Measurements from ENCODE around the gene GLUL. TPM values are rescaled to one million over a fixed set of nuclear protein-coding genes. Genes with fewer than 3 reads are reported as not detected.

GLUL gene
- polyA plus RNA-seq, 3 donors, result 506 to 1,423 (median 523) TPM

DNA sequence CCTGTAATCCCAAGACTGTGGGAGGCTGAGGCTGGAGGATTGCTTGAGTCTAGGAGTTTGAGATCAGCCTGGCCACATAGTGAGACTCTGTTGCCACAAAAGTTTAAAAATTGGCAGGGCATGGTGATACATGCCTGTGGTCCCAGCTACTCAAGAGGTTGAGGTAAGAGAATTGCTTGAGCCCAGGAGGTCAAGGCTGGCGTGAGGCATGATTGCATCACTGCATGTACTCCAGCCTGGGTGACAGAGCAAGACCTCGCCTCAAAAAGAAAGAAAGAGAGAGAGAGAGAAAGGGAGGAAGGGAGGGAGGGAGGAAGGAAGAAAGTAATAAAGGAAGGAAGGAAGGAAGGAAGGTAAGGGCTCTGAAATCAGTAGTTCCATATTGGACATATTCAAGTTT, 25.0 kb downstream of the GLUL start:
- Histone ChIP-seq H3K9ac (ENCODE audit: insufficient read depth, low read length, poor library complexity, severe bottlenecking) (no peak overlapping the region), H3K27me3 (ENCODE audit: control insufficient read depth in 2 of 2, insufficient read depth in 2 of 2, low read length in 2 of 2) (no peaks in the 10 kb centered on the region), H3K79me2 (ENCODE audit: insufficient read depth, low read length) (no peaks in the 10 kb centered on the region), H2AFZ (ENCODE audit: insufficient read depth, low read depth, low read length, poor library complexity, severe bottlenecking) (no peak overlapping the region), H3K4me1 (ENCODE audit: control insufficient read depth in 1 of 2, insufficient read depth in 2 of 2, low read length in 2 of 2) (no peaks in the 10 kb centered on the region), H3K4me3 (replicated peaks in 1 of 3; ENCODE audit: low read depth in 2 of 3, low read length in 3 of 3) (no peak overlapping the region), H3K9me3 (replicated peaks in 1 of 2; ENCODE audit: control insufficient read depth in 1 of 2, insufficient read depth in 1 of 2, low read length in 2 of 2) (no peaks in the 10 kb centered on the region), H3K4me2 (replicated peaks; ENCODE audit: extremely low read depth, low read length, poor library complexity, severe bottlenecking) (no peak overlapping the region), H3K36me3 (replicated peaks in 1 of 2; ENCODE audit: control insufficient read depth in 1 of 2, insufficient read depth in 2 of 2, low read length in 2 of 2) (no peaks in the 10 kb centered on the region), H3K27ac (ENCODE audit: low read depth in 1 of 2, low read length in 2 of 2) (no peak overlapping the region), H4K20me1 (ENCODE audit: insufficient read depth, low read length) (no peaks in the 10 kb centered on the region)
- H3K9me3 Mint-ChIP-seq, result no peaks in the 10 kb centered on the region
- no peaks in the 10 kb centered on the region for H3K4me1 Mint-ChIP-seq
- 67% methylated on average over 1 of the region's 2 CpGs for WGBS (ENCODE audit: insufficient coverage)
- intact Hi-C loops (cut with micrococcal nuclease), result no loop called here
- TF ChIP-seq, protein P1, sequence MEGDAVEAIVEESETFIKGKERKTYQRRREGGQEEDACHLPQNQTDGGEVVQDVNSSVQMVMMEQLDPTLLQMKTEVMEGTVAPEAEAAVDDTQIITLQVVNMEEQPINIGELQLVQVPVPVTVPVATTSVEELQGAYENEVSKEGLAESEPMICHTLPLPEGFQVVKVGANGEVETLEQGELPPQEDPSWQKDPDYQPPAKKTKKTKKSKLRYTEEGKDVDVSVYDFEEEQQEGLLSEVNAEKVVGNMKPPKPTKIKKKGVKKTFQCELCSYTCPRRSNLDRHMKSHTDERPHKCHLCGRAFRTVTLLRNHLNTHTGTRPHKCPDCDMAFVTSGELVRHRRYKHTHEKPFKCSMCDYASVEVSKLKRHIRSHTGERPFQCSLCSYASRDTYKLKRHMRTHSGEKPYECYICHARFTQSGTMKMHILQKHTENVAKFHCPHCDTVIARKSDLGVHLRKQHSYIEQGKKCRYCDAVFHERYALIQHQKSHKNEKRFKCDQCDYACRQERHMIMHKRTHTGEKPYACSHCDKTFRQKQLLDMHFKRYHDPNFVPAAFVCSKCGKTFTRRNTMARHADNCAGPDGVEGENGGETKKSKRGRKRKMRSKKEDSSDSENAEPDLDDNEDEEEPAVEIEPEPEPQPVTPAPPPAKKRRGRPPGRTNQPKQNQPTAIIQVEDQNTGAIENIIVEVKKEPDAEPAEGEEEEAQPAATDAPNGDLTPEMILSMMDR (IDR thresholded peaks at IDR 0.05), result no peak
- DNase-seq, result no peak
- H3K27me3 Mint-ChIP-seq (ENCODE audit: low read depth in 3 of 3), result peaks cover 0 to 2% (median 0%) of the 10 kb centered on the region in 3 donors
- H3K36me3 Mint-ChIP-seq, result no peaks in the 10 kb centered on the region
- no peak overlapping the region for H3K27ac Mint-ChIP-seq
- no peak overlapping the region for H3K4me3 Mint-ChIP-seq

DNA sequence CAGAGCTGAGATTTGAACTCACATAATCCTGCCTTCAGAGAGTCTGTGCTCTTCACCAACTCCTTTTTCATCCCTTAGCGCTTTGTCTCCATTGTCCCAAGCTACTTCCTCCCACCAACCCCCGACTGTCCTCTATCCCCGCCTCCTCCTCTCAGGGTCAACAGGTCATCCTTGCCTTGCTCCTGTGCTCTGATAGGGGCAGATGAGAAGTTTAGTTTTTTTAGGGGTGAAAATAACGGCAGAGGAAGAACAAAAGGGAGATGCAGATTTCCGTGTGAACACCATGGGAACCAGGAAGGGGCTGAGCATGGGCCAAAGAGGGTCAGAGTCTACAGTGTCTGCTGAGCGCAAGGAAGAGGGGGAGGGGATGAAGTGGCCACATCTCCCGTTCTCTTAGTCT, 31.9 kb downstream of the GLUL start:
- Histone ChIP-seq H2AFZ (ENCODE audit: insufficient read depth, low read depth, low read length, poor library complexity, severe bottlenecking) (no peak overlapping the region), H3K36me3 (replicated peaks in 1 of 2; ENCODE audit: control insufficient read depth in 1 of 2, insufficient read depth in 2 of 2, low read length in 2 of 2) (no peaks in the 10 kb centered on the region), H3K9ac (ENCODE audit: insufficient read depth, low read length, poor library complexity, severe bottlenecking) (no peak overlapping the region), H3K79me2 (ENCODE audit: insufficient read depth, low read length) (no peaks in the 10 kb centered on the region), H3K9me3 (replicated peaks in 1 of 2; ENCODE audit: control insufficient read depth in 1 of 2, insufficient read depth in 1 of 2, low read length in 2 of 2) (no peaks in the 10 kb centered on the region), H4K20me1 (ENCODE audit: insufficient read depth, low read length) (no peaks in the 10 kb centered on the region), H3K27me3 (ENCODE audit: control insufficient read depth in 2 of 2, insufficient read depth in 2 of 2, low read length in 2 of 2) (no peaks in the 10 kb centered on the region), H3K4me2 (replicated peaks; ENCODE audit: extremely low read depth, low read length, poor library complexity, severe bottlenecking) (no peak overlapping the region), H3K27ac (ENCODE audit: low read depth in 1 of 2, low read length in 2 of 2) (no peak overlapping the region), H3K4me1 (ENCODE audit: control insufficient read depth in 1 of 2, insufficient read depth in 2 of 2, low read length in 2 of 2) (no peaks in the 10 kb centered on the region), H3K4me3 (replicated peaks in 1 of 3; ENCODE audit: low read depth in 2 of 3, low read length in 3 of 3) (no peak overlapping the region)
- WGBS (ENCODE audit: insufficient coverage), result 86% methylated on average over 4 of the region's 7 CpGs
- TF ChIP-seq, protein P1 (IDR thresholded peaks at IDR 0.05), result no peak
- no peak overlapping the region for H3K27ac Mint-ChIP-seq
- H3K27me3 Mint-ChIP-seq (ENCODE audit: low read depth in 3 of 3), result peaks cover 0 to 7% (median 0%) of the 10 kb centered on the region in 3 donors
- H3K36me3 Mint-ChIP-seq, result no peaks in the 10 kb centered on the region
- H3K9me3 Mint-ChIP-seq, result peaks cover 0 to 2% (median 0%) of the 10 kb centered on the region in 7 donors
- H3K4me3 Mint-ChIP-seq, result no peak overlapping the region
- no peak for DNase-seq
- intact Hi-C loops (cut with micrococcal nuclease), result no loop called here
- H3K4me1 Mint-ChIP-seq, result no peaks in the 10 kb centered on the region

Data from CD14-positive monocyte (primary cell).